ENCODE data around the gene SEMA5B.

DNA sequence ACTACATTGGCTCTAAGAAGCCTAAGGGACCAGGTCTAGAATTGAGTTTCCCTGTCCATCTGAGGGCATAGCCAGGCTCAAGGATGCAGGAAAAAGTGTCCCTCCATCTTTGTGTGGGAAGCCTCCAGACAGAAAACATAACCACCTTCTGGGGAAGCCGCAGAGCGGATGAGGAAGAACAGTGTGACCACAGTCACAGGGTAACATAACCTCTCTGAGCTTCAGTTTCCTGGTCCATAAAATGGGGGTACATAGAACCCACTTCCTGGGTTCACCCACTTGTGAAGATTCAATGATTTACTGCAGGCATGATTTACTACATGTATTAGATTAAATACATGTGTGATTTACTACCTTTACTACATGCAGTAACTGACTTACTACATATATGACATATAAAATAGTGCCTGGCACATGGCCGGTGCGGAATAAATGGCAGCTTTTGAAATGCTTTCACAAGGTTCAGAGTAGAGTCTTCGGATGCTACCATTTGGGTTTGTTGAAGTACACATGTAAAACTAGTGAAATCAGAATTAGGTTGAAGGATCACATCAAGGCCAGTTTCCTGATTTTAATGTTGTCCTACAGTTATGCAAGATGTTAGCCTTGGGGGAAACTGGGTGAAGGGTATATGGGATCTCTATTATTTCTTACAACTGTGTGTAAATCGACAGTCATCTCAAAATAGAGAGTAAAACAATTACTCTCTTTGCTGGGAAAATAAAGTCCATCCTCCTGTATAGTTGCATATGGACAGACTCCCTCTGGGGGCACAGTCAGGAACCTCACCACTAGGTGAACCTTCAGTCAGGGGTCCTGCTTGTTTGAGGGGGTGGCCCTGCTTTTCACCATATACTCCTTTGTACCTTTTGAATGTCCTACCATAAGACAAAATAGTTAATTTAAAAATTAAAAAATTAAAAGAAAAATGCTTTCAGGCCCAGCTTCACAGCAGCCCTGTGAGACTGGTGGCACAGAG lies 86.0 kb downstream of the SEMA5B start:
- TF ChIP-seq, protein P1, sequence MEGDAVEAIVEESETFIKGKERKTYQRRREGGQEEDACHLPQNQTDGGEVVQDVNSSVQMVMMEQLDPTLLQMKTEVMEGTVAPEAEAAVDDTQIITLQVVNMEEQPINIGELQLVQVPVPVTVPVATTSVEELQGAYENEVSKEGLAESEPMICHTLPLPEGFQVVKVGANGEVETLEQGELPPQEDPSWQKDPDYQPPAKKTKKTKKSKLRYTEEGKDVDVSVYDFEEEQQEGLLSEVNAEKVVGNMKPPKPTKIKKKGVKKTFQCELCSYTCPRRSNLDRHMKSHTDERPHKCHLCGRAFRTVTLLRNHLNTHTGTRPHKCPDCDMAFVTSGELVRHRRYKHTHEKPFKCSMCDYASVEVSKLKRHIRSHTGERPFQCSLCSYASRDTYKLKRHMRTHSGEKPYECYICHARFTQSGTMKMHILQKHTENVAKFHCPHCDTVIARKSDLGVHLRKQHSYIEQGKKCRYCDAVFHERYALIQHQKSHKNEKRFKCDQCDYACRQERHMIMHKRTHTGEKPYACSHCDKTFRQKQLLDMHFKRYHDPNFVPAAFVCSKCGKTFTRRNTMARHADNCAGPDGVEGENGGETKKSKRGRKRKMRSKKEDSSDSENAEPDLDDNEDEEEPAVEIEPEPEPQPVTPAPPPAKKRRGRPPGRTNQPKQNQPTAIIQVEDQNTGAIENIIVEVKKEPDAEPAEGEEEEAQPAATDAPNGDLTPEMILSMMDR (IDR thresholded peaks at IDR 0.05) = no peak
- TF ChIP-seq POLR2A (IDR thresholded peaks at IDR 0.05) = no peak

Measured in uterus (tissue), 2 donors.